Measurements from ENCODE around the gene SNAPC3. TPM values are rescaled to one million over a fixed set of nuclear protein-coding genes. Genes with fewer than 3 reads are reported as not detected.

The SNAPC3 gene
- total RNA-seq, 1 experiment from 2014 or later: 26.1 TPM

- DNase-seq (ENCODE audit: low read depth, low spot score) (no peak), ATAC-seq (no peak)
- Histone ChIP-seq H4K20me1 (ENCODE audit: insufficient read depth) (no peaks in the 10 kb centered on the region), H3K9ac (ENCODE audit: low read length) (no peak overlapping the region), H3K4me2 (ENCODE audit: low read length) (no peak overlapping the region), H3K27me3 (ENCODE audit: insufficient read depth, low read length) (no peaks in the 10 kb centered on the region), H3K27ac (ENCODE audit: low read depth, low read length) (no peak overlapping the region), H2AFZ (ENCODE audit: low read depth, low read length, poor library complexity, severe bottlenecking) (no peak overlapping the region), H3K36me3 (ENCODE audit: control insufficient read depth in 1 of 2, insufficient read depth in 2 of 2, low read length in 2 of 2) (peaks cover 19 to 20% of the 10 kb centered on the region in 2 experiments), H3K9me3 (ENCODE audit: control insufficient read depth in 1 of 2, insufficient read depth in 1 of 2, low read depth in 1 of 2, low read length in 2 of 2) (no peaks in the 10 kb centered on the region), H3K4me3 (replicated peaks in 1 of 2; ENCODE audit: low read depth in 1 of 2, low read length in 2 of 2) (no peak overlapping the region), H3K9me2 (ENCODE audit: insufficient read depth) (no peaks in the 10 kb centered on the region), H3K79me2 (ENCODE audit: insufficient read depth, low read length) (no peaks in the 10 kb centered on the region; the same call in 1 of the 2 replicates), H3K4me1 (ENCODE audit: control insufficient read depth in 1 of 2, insufficient read depth in 2 of 2, low read length in 2 of 2) (no peaks in the 10 kb centered on the region)
- TF ChIP-seq SIN3A (IDR thresholded peaks at IDR 0.05; ENCODE audit: low read depth): no peak
- TF ChIP-seq ELF1 (IDR thresholded peaks at IDR 0.05; ENCODE audit: borderline replicate concordance, low read depth): no peak
- TF ChIP-seq, protein P1, sequence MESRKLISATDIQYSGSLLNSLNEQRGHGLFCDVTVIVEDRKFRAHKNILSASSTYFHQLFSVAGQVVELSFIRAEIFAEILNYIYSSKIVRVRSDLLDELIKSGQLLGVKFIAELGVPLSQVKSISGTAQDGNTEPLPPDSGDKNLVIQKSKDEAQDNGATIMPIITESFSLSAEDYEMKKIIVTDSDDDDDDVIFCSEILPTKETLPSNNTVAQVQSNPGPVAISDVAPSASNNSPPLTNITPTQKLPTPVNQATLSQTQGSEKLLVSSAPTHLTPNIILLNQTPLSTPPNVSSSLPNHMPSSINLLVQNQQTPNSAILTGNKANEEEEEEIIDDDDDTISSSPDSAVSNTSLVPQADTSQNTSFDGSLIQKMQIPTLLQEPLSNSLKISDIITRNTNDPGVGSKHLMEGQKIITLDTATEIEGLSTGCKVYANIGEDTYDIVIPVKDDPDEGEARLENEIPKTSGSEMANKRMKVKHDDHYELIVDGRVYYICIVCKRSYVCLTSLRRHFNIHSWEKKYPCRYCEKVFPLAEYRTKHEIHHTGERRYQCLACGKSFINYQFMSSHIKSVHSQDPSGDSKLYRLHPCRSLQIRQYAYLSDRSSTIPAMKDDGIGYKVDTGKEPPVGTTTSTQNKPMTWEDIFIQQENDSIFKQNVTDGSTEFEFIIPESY (IDR thresholded peaks at IDR 0.05; ENCODE audit: extremely low read depth, insufficient replicate concordance, low read length): no peak
- TF ChIP-seq, protein P2, sequence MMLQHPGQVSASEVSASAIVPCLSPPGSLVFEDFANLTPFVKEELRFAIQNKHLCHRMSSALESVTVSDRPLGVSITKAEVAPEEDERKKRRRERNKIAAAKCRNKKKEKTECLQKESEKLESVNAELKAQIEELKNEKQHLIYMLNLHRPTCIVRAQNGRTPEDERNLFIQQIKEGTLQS (IDR thresholded peaks at IDR 0.05): no peak
- TF ChIP-seq SRF (IDR thresholded peaks at IDR 0.05; ENCODE audit: low read depth): no peak
- TF ChIP-seq POLR2A (IDR thresholded peaks at IDR 0.05; ENCODE audit: borderline replicate concordance, extremely low read depth, insufficient read depth, insufficient read length): no peak
- no peak for TF ChIP-seq EGR1 (IDR thresholded peaks at IDR 0.05; ENCODE audit: low read depth)
- no peak for TF ChIP-seq POLR2AphosphoS5 (IDR thresholded peaks at IDR 0.05; ENCODE audit: low read depth, low read length)
- ChIA-PET POLR2A (no interaction called here), CTCF (interaction anchor here (0.7 kb wide), 1 partner anchor 12 kb away, joined by 3 read pairs; no protein-coding TSS in a partner anchor), RAD21 (ENCODE audit: low non-redundant PET in 1 of 2, low total read pairs in 2 of 2, uncharacterized antibody in 2 of 2, unreplicated experiment in 2 of 2) (no interaction called here)
- no TSS peak for BruUV-seq (replicated peaks)
- intact Hi-C loops (cut with micrococcal nuclease): no loop called here
Measured at GRCh38 chr9:15482146-15482545, 59.5 kb downstream of the SNAPC3 start.

DNA sequence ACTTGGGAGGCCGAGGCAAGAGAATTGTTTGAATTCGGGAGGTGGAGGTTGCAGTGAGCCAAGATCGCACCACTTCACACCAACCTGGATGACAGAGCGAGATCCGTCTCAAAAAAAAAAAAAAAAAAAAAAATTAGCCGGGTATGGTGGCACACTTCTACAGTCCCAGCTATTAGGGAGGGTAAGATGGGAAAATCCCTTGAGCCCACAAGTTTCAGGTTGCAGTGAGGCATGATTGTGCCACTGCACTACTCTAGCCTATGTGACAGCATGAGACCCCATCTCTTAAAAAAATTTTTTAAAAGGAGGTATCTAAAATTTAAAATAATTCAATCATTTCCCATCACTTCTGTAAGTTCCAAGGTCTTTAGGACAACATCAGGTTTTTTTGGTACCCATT, 62.1 kb downstream of the SNAPC3 start:
- no peak overlapping the region for H3K9ac ChIP-seq (ENCODE audit: low read length)
- intact Hi-C loops (cut with micrococcal nuclease): loop anchor here (5.0 kb wide), 2 partner anchors 122 to 273 kb away; no protein-coding TSS in a partner anchor
- RAD21 ChIA-PET (ENCODE audit: low non-redundant PET in 1 of 2, low total read pairs in 2 of 2, uncharacterized antibody in 2 of 2, unreplicated experiment in 2 of 2): no interaction called here
- no peak overlapping the region for H3K4me2 ChIP-seq (ENCODE audit: low read length)
- DNase-seq (ENCODE audit: low read depth, low spot score): no peak
- H3K4me1 ChIP-seq (ENCODE audit: control insufficient read depth in 1 of 2, insufficient read depth in 2 of 2, low read length in 2 of 2): no peaks in the 10 kb centered on the region
- no peak overlapping the region for H3K4me3 ChIP-seq (replicated peaks in 1 of 2; ENCODE audit: low read depth in 1 of 2, low read length in 2 of 2)
- no peak for ATAC-seq
- TF ChIP-seq FOSL1 (IDR thresholded peaks at IDR 0.05; ENCODE audit: low read depth) (no peak), SP1 (IDR thresholded peaks at IDR 0.05; ENCODE audit: low read depth) (no peak)
- TF ChIP-seq, protein P2 (IDR thresholded peaks at IDR 0.05): no peak
- H3K79me2 ChIP-seq (ENCODE audit: insufficient read depth, low read length): peaks cover 17% of the 10 kb centered on the region
- no peaks in the 10 kb centered on the region for H3K9me3 ChIP-seq (ENCODE audit: control insufficient read depth in 1 of 2, insufficient read depth in 1 of 2, low read depth in 1 of 2, low read length in 2 of 2)
- H3K9me2 ChIP-seq (ENCODE audit: insufficient read depth): no peaks in the 10 kb centered on the region
- no peaks in the 10 kb centered on the region for H4K20me1 ChIP-seq (ENCODE audit: insufficient read depth)
- H3K36me3 ChIP-seq (ENCODE audit: control insufficient read depth in 1 of 2, insufficient read depth in 2 of 2, low read length in 2 of 2): peaks cover 22 to 23% of the 10 kb centered on the region in 2 experiments; a peak in 3 of 4 replicates
- H3K27me3 ChIP-seq (ENCODE audit: insufficient read depth, low read length): no peaks in the 10 kb centered on the region
- H2AFZ ChIP-seq (ENCODE audit: low read depth, low read length, poor library complexity, severe bottlenecking): no peak overlapping the region
- CTCF ChIA-PET: interaction anchor here (0.7 kb wide), 1 partner anchor 1051 kb away, joined by 3 read pairs; no protein-coding TSS in a partner anchor
- BruUV-seq (replicated peaks): no TSS peak
- no peak overlapping the region for H3K27ac ChIP-seq (ENCODE audit: low read depth, low read length)
- POLR2A ChIA-PET: no interaction called here
